T-helper 22 cell (primary cell): ENCODE results near the gene ISCU.

Source experiments
- DNase-seq: peaks from one replicate; pipeline ENCODE4 v3.0.0-alpha.2; 2020; ENCODE audit warnings: low read depth

Gene ISCU

GRCh38 chr12:108562348-108563135 lies at the start of gene ISCU:
Gene ISCU, plus strand, starts transcription at chr12:108562596. Its CDS starts 27 bp downstream, at chr12:108562623.
- DNase-seq: peak; percentile 95

GRCh38 chr12:108514468-108514972 lies 47.9 kb upstream of the ISCU start:
- no peak for DNase-seq

DNA sequence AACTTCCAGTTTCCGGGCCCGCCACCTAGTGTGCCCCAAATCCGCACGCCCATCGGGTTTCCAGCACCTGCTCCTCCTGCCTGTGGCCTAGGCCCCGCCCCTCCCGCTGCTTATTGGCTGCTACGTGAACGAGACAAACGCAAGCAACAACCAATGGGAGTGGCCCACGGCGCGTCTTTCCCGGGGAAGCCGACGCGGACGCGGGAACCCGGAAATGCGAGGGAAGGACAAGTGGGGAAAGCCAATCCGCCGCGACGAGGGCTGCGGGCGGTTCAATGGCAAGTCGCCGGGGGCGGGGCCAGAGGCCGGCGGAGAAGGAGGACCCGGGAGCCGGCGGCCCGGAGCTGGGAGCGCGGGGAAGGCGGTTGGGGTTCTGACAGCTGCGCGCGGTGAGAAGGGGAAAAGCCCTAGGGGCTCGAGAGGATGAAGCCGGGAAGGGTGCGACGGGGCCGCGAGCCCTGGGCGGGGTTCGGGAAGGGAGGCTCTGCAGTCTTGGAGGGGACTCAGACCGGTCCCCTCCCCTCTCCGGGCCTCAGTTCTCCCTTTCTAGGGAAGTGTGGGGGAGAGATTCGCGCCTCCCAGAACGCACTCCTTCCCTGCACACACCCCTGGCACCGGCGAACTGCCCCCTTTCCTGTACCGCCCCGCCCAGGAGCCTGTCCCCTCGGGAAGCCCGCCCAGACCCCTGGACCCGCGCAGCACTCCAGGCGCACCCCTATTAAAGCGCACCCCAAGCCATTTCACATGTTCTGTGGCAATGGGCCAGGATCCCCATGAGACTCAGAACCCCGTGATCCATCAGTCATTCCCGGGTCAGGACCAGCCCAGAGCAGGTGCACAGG lies 47.2 kb upstream of the ISCU start, which contains the start of gene FICD:
Gene FICD, plus strand, starts transcription at position 305 of the 842 bp plus-strand sequence. CDS start 1,696 bp downstream, outside the sequence.
- peak; percentile 99 for DNase-seq

GRCh38 chr12:108515916-108516315 lies 46.5 kb upstream of the ISCU start:
- DNase-seq: no peak

DNA sequence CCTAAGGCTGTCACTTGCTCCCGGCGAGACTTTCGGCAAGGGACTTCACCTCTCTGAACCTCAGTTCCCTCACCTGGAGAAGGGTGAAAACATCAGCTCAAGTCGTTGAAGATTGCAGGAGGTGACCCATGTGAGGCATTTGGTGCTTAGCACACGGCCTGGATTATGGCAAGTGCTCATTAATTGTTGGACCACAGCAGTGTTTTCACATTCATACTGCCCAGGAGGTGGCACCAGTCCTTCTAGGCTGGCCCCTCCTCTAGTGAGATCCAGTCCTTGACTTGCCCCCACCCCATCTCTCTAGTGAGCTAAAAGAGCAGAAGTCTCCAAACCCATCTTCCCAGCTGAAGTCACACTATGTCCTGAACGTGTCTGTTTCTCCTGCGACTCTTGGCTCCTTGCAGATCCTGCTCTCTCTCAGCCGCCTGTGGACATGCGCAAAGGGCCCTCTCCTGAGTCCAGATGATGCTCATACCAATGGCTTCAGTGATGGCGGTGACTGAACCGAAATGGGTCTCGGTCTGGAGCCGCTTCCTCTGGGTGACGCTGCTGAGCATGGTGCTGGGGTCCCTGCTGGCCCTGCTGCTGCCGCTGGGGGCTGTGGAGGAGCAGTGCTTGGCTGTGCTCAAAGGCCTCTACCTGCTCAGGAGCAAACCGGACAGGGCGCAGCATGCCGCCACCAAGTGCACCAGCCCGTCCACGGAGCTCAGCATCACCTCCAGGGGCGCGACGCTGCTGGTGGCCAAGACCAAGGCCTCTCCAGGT lies 45.7 kb upstream of the ISCU start:
- DNase-seq: no peak

- no peak for DNase-seq
Measured at GRCh38 chr12:108517288-108518100, 44.9 kb upstream of the ISCU start.

GRCh38 chr12:108518101-108518715 lies 44.2 kb upstream of the ISCU start:
- no peak for DNase-seq

DNA sequence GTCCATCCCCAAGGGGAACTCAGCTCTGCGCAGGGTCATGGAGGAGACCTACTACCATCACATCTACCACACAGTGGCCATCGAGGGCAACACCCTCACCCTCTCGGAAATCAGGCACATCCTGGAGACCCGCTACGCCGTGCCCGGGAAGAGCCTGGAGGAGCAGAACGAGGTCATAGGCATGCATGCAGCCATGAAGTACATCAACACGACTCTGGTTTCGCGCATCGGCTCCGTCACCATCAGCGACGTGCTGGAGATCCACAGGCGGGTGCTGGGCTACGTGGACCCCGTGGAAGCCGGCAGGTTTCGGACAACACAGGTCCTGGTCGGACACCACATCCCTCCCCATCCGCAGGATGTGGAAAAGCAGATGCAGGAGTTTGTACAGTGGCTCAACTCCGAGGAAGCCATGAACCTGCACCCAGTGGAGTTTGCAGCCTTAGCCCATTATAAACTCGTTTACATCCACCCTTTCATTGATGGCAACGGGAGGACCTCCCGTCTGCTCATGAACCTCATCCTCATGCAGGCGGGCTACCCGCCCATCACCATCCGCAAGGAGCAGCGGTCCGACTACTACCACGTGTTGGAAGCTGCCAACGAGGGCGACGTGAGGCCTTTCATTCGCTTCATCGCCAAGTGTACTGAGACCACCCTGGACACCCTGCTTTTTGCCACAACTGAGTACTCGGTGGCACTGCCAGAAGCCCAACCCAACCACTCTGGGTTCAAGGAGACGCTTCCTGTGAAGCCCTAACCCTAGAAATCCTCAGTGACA lies 43.5 kb upstream of the ISCU start:
- DNase-seq: no peak

DNA sequence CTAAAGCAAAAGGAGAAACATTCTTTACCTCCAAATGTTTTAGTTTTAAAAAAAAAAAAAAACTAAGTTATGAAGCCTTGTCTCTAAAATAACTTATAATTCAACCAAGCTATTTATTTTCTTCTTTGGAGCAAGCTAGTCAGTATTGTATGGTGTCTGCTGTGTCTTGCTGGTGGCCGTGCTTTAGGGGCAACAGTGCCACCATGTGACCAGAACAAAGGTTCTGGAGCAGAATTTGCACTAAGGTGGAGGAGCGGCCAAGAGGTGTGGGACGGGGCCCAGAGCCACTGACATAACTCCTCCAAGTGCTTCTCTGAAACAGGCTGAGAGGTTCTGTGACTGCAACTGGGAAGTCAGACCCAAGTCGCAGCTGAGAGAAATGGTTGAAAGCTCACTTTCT lies 42.8 kb upstream of the ISCU start:
- no peak for DNase-seq

DNA sequence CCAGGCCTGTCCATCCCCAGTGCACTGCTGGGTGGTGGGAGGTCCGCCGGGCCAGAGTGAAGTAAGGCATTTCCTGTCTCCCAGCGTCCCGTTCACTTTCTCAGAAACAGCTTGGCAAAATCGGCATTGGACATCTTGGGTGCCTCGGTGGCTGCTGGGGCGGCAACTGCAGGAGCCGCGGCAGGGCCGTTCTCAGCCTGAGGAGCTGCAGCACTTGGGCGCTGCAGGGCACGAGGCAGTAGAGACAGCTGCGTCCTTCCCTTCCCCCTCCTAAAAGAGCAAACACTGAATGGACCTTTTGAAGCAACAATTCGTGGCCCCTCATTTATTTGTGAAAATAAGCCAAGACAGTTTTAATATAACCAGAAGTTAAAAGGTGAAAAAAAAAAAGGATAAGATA lies 39.0 kb upstream of the ISCU start:
- no peak for DNase-seq

DNA sequence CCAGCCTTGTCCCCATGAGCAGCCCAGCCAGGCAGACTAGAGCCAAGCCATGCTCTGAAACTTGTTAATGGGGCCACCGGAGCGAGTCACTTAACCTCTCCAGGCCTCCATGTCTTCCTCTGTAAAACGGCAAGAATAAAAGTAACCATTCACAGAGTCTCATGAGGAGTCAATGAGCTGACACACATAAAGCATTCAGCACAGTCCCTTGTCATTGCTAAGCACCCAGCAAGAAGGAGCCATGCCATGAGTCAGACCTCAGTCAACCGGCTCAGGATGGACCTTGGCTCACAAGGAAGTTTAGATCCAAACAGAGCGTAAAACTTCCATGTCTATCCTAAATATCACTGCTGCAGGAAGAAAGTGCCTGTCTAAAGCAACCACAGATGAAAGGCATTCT lies 36.7 kb upstream of the ISCU start:
- no peak for DNase-seq

DNA sequence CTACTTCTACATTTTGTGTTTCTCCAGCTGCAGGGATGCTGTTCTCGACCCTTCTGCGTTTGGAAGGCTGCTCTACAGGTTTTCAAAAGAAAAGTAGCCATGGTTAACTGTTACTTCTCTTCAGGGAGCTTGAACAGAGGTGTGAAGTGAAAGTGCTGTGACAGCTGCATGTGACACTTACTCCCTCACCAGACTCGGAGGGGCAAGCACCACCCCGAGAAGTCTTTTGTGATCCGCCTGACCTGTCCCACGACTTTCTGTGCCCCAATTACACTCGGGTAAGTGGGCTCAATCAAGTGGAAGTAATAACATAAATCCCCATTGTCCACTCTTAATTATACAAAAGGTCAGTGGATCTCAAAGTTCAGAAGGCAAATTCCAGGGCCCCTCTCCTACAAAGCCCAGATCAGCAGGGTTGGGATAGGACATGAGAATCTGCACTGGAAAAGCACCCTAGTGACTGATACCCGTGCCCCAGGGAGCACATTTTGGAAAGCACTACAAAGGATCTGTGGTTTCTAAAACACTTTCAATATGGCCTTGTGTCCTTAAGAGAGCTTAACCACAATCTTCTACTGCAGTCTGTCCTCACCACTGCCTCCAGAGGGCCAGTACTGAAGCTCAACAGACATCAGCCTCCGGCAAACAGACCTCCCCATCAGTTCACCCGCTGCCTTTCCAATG lies 35.8 kb upstream of the ISCU start:
- DNase-seq: no peak

GRCh38 chr12:108527166-108527496 lies 35.3 kb upstream of the ISCU start:
- DNase-seq: no peak

- DNase-seq: no peak
Measured at GRCh38 chr12:108530161-108530560, 32.2 kb upstream of the ISCU start.

DNA sequence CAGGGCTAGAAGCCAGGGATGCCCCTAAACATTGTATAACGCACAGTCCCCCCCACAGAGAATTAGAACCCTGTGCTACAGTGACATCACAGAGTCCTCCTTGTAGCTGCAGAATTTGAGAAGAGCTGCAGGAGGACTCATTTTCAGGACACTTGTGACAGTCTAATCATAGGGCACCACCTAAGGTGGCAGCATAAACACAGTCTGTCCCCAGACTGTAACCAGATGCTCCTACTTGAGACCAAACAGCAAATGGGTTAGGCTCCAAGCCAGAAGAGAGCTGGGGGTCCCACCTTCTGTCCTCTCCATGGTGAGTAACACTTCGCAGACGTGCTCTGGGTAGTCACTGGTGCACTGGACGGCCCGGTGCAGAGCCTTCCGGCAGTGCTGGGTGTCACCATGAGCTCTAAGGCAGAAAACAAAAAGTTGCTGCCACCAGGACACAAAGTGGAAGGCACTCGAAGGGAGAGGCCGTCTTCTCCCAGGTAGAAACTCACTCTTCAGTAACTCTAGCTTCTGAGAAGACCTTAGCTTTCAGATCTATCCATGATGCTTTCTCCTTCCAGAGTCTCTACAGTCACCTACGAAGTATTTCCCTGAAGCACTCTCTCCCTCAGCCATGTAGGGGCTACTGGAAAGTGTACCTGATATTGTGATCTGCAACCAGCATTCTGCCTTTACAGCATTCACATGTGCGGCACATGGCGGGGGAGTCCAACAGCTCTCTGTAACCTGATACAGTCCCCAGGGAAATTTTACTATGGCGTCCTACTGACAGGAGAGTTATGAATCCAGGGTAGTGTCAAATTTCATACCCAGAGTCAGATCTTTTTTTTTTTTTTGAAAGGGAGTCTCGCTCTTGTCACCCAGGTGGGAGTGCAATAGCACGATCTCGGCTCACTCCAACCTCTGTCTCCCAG lies 30.2 kb upstream of the ISCU start:
- DNase-seq: no peak

DNA sequence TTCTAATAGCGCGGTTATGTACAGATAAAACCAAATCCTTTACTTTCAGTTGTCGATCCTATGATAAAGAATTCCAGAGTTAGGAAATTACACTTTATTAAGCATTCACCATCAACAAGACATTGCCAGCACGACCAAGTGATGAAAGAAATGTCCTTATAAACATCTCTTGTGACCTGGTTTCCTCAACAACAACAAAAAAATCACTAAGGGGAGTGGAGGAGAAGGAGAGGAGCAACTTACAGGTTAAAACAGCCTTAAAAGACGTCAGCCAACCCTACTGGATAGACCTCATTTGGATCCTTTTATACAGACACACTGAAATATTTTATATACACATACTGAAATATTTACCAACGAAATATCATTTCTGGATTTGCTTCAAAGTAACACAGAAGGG lies 24.2 kb upstream of the ISCU start:
- DNase-seq: no peak

DNA sequence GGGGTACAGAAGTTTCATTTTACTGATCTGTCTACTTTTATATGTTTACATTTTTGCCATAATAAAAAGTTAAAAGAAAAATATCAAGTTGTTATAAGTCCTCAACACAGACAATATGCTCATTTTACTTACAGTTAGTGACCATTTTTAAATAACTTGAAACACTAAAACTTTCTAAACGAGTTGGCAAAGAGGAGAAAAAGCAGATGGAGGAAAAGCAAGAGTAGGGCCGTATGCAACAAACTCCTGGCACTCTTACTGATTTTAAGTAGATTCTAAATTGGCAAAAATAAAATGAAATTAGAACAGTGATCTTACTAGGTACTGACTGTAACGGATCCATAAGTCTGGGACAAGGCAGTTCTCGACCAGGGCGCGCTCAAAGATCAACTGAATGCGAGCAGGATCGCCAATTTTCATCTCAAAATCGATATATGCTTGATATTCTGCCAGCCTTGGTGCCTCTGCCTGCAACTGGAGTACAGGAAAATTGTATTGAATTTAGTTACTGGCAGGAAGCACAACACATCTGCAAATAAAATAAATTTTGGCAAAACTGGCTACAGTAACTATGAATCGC lies 23.7 kb upstream of the ISCU start:
- no peak for DNase-seq

DNA sequence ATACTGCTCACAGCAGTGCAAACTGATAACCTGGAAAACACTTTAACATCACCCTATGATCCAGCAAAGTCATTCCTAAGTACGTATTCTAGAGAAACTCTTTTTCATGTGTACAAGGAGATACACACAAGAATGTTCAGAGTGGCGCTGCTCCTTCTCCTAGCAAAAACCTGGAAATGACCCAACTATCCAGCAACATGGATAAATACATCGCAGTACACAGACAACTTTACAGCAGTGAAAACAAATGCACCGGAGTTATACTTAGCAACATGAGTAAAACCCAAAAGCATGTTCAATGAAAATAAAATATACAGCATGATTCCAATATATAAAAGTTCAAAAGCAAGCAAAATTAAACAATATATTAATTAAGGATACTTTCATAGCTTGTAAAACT lies 20.1 kb upstream of the ISCU start:
- DNase-seq: no peak
